Measurements from ENCODE around the gene SRGAP2B.
"Not testable (repeated sequence)": the region's sequence is repeated elsewhere in the genome, so short reads cannot be mapped to it uniquely, and the experiment has no call there.

- not testable (repeated sequence) for TF ChIP-seq TCF7 (IDR thresholded peaks at IDR 0.05; ENCODE audit: borderline replicate concordance); JUND (IDR thresholded peaks at IDR 0.05; ENCODE audit: low read depth, low read length); POLR2A (IDR thresholded peaks at IDR 0.05; ENCODE audit: low read depth, low read length); SRF (IDR thresholded peaks at IDR 0.05; ENCODE audit: low read depth in 2 of 2, low read length in 2 of 2); GATAD2B (conservative IDR thresholded peaks at IDR 0.05; ENCODE audit: low read depth); KLF5 (IDR thresholded peaks at IDR 0.05; ENCODE audit: partially characterized antibody); SMC3 (IDR thresholded peaks at IDR 0.05; ENCODE audit: borderline replicate concordance, low read length); RFX5 (IDR thresholded peaks at IDR 0.05; ENCODE audit: low read depth, low read length); RAD21 (IDR thresholded peaks at IDR 0.05; ENCODE audit: insufficient read depth, low read depth, low read length); CREB1 (IDR thresholded peaks at IDR 0.05; ENCODE audit: low read depth); EZH2 (IDR thresholded peaks at IDR 0.05; ENCODE audit: borderline replicate concordance, control insufficient read depth, low read depth, low read length)
- TF ChIP-seq, protein P1, sequence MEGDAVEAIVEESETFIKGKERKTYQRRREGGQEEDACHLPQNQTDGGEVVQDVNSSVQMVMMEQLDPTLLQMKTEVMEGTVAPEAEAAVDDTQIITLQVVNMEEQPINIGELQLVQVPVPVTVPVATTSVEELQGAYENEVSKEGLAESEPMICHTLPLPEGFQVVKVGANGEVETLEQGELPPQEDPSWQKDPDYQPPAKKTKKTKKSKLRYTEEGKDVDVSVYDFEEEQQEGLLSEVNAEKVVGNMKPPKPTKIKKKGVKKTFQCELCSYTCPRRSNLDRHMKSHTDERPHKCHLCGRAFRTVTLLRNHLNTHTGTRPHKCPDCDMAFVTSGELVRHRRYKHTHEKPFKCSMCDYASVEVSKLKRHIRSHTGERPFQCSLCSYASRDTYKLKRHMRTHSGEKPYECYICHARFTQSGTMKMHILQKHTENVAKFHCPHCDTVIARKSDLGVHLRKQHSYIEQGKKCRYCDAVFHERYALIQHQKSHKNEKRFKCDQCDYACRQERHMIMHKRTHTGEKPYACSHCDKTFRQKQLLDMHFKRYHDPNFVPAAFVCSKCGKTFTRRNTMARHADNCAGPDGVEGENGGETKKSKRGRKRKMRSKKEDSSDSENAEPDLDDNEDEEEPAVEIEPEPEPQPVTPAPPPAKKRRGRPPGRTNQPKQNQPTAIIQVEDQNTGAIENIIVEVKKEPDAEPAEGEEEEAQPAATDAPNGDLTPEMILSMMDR (IDR thresholded peaks at IDR 0.05 in 2 of 3, conservative IDR thresholded peaks at IDR 0.05 in 1 of 3; ENCODE audit: control insufficient read depth in 2 of 3, extremely low read depth in 1 of 3, insufficient read depth in 1 of 3, low read depth in 3 of 3, low read length in 3 of 3) = not testable (repeated sequence)
Observed at GRCh38 chr1:145000074-145000742, 94.9 kb downstream of the SRGAP2B start.

All from GM12878 (cell line).